Lung (tissue), 16 donors: ENCODE data around the gene ATF6. TPM values are rescaled to one million over a fixed set of nuclear protein-coding genes. Genes with fewer than 3 reads are reported as not detected.

Source experiments
- ATAC-seq: fragments of 200-7000 bp; cut with Tn5 transposase; one replicate; pipeline ENCODE4 v1.9.1; 2020; ENCODE audit warnings: moderate number of reproducible peaks; ENCODE audit not compliant: insufficient read depth, low FRiP score
- DNase-seq, 3 donors: peaks; one replicate each; pipeline ENCODE4 v3.0.0-alpha.2; 2013 to 2017
- H3K27ac ChIP-seq, 2 donors: one replicate each; pipeline ENCODE4 v1.5.1; 2013; ENCODE audit warnings: mild to moderate bottlenecking in 2 of 2, moderate library complexity in 2 of 2, control low read depth in 1 of 2, inconsistent platforms in 1 of 2, low read depth in 1 of 2, low read length in 1 of 2
- H3K27me3 ChIP-seq, 3 donors: one replicate each; pipeline ENCODE4 v1.5.1; 2013; ENCODE audit warnings: low read length in 2 of 3; ENCODE audit not compliant: control insufficient read depth in 3 of 3, insufficient read depth in 3 of 3
- H3K36me3 ChIP-seq, 4 donors: one replicate each; pipeline ENCODE4 v1.5.1; 2013; ENCODE audit warnings: low read length in 4 of 4, mild to moderate bottlenecking in 1 of 4, moderate library complexity in 1 of 4; ENCODE audit not compliant: control insufficient read depth in 4 of 4, insufficient read depth in 4 of 4
- H3K4me1 ChIP-seq, 5 donors: one replicate each; pipeline ENCODE4 v1.5.1; 2013; ENCODE audit warnings: low read length in 5 of 5, mild to moderate bottlenecking in 2 of 5, moderate library complexity in 1 of 5; ENCODE audit not compliant: control insufficient read depth in 5 of 5, insufficient read depth in 5 of 5
- H3K4me3 ChIP-seq: one replicate; pipeline ENCODE4 v1.5.1; 2013; ENCODE audit warnings: mild to moderate bottlenecking, control low read depth, moderate library complexity
- H3K9ac ChIP-seq, 2 donors: one replicate each; pipeline ENCODE4 v1.5.1; 2013; ENCODE audit warnings: low read length in 2 of 2, control low read depth in 1 of 2; ENCODE audit not compliant: insufficient read depth in 1 of 2
- H3K9me3 ChIP-seq, 4 donors: one replicate each; pipeline ENCODE4 v1.5.1; 2013; ENCODE audit warnings: low read length in 3 of 4, mild to moderate bottlenecking in 1 of 4, moderate library complexity in 1 of 4; ENCODE audit not compliant: control insufficient read depth in 4 of 4, insufficient read depth in 3 of 4
- WGBS, 2 donors: extraction: QIAGEN DNeasy Blood & Tissue Kit; methylation state at CpG; one replicate each; pipeline ENCODE4 v1.1.7; 2013; 5-methylcytosine and 5-hydroxymethylcytosine counted together
- long read RNA-seq, 5 donors: transcript quantifications; one replicate each; lab custom pipeline, GENCODE V29; 2026
- polyA plus RNA-seq, 2 donors: library from polyadenylated mRNA; stranded (reverse); fragments of 200-250 nt; gene quantifications; one replicate each; pipeline ENCODE4 v1.2.1, GENCODE V29; 2013
- total RNA-seq, 2 donors: library from RNA; depleted of rRNA in 1 of 2; stranded (reverse); fragments of >200 nt in 1 of 2; gene quantifications; one replicate each; pipeline ENCODE4 v1.2.1, GENCODE V29; 2014 to 2021
- TF ChIP-seq, protein P1 (sequence below): IDR thresholded peaks from 2 replicates; pipeline ENCODE4 v1.5.1; 2012; ENCODE audit warnings: mild to moderate bottlenecking; ENCODE audit errors: control extremely low read depth, extremely low read depth
- donor health status: control.
- donor health status: control.
- donor health status: Bipolar disorder and iron deficiency.
- donor health status: healthy.
- donor health status: DM: yes; HTN: yes; CAD: no.

The ATF6 gene
- total RNA-seq = 10 to 100 TPM; 27.7 to 44.8 TPM
- 10 to 100 TPM in 1 of 2 donors, 1 to 10 TPM in 1; 4.3 to 17.6 TPM for polyA plus RNA-seq
- long read RNA-seq, donor 1, full-length matches to known transcripts = 4 of 9 reads
- long read RNA-seq, donor 1, partial matches to known transcripts = 5 of 9 reads
- long read RNA-seq, donor 1, other reads (novel, unspliced or antisense) = 0 of 9 reads
- long read RNA-seq, donor 2 = 0 reads
- long read RNA-seq, donor 3, full-length matches to known transcripts = 1 of 1 reads
- long read RNA-seq, donor 3, partial matches to known transcripts = 0 of 1 reads
- long read RNA-seq, donor 3, other reads (novel, unspliced or antisense) = 0 of 1 reads
- long read RNA-seq, donor 4, full-length matches to known transcripts = 3 of 3 reads
- long read RNA-seq, donor 4, partial matches to known transcripts = 0 of 3 reads
- long read RNA-seq, donor 4, other reads (novel, unspliced or antisense) = 0 of 3 reads
- long read RNA-seq, donor 5, full-length matches to known transcripts = 7 of 32 reads
- long read RNA-seq, donor 5, partial matches to known transcripts = 25 of 32 reads
- long read RNA-seq, donor 5, other reads (novel, unspliced or antisense) = 0 of 32 reads

GRCh38 chr1:161766102-161766981 is at the start of gene ATF6:
ATF6 (plus strand) TSS chr1:161766320; CDS start chr1:161766361, 41 bp downstream.
- H3K36me3 ChIP-seq = peaks cover 0 to 3% (median 0%) of the 10 kb centered on the region in 4 donors
- WGBS, 2 donors = 0% methylated on average over 35 of the region's 35 CpGs
- peak within 1 kb of the TSS; percentile 85 for H3K4me3 ChIP-seq
- H3K27me3 ChIP-seq = no peaks in the 10 kb centered on the region
- peaks cover 0 to 15% (median 2%) of the 10 kb centered on the region in 5 donors for H3K4me1 ChIP-seq
- H3K27ac ChIP-seq = peak within 1 kb of the TSS; percentile 76 to 90
- DNase-seq (peak; percentile 95 to 97 (median 97)), ATAC-seq (peak; percentile 89)
- no peaks in the 10 kb centered on the region for H3K9me3 ChIP-seq
- TF ChIP-seq, protein P1, sequence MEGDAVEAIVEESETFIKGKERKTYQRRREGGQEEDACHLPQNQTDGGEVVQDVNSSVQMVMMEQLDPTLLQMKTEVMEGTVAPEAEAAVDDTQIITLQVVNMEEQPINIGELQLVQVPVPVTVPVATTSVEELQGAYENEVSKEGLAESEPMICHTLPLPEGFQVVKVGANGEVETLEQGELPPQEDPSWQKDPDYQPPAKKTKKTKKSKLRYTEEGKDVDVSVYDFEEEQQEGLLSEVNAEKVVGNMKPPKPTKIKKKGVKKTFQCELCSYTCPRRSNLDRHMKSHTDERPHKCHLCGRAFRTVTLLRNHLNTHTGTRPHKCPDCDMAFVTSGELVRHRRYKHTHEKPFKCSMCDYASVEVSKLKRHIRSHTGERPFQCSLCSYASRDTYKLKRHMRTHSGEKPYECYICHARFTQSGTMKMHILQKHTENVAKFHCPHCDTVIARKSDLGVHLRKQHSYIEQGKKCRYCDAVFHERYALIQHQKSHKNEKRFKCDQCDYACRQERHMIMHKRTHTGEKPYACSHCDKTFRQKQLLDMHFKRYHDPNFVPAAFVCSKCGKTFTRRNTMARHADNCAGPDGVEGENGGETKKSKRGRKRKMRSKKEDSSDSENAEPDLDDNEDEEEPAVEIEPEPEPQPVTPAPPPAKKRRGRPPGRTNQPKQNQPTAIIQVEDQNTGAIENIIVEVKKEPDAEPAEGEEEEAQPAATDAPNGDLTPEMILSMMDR = no peak
- peak within 1 kb of the TSS; percentile 92 to 97 for H3K9ac ChIP-seq

DNA sequence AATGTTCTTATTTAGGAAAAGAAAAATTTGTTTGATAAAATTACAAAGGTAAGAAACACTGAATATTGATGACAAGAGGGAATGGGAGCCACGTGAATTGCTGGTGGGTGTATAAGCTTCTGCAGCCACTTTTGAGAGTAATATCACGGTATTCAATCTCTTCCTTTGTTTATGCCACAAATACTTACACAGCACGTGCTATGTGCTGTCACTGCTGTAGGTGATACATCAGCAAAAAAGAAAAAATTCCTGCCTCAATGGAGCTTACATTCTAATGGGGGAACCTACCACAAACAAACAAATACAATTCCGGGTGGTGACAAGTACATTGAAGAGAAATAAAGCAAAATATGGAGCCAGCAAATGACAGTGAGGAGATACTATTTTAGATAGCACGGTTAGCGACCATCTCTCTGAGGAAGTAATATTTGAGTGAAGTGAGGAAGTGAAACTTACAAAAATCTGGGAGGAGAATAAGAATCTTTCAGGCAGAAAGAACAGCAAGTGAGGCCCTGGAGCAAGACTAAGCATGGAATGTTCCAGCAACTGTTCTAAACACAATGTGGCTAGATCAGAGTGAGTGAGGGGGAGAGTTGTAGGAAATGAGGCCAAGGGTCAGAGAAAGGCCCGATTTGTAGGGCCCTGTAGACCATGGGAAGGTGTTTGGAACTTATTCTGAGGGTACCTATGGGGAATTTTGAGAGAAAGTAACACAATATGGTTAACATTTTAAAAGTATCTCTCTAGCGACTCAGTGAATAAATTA is 47.4 kb upstream of the ATF6 start:
- H3K27me3 ChIP-seq = peaks cover 0 to 5% (median 2%) of the 10 kb centered on the region in 3 donors
- WGBS, 2 donors = 51 to 55% methylated on average over 8 of the region's 8 CpGs
- H3K36me3 ChIP-seq = no peaks in the 10 kb centered on the region
- H3K27ac ChIP-seq = no peak overlapping the region
- H3K9ac ChIP-seq = no peak overlapping the region
- peaks cover 0 to 2% (median 0%) of the 10 kb centered on the region in 4 donors for H3K9me3 ChIP-seq
- ATAC-seq = no peak
- H3K4me3 ChIP-seq = no peak overlapping the region
- no peak for DNase-seq
- TF ChIP-seq, protein P1 = no peak
- peaks cover 0 to 5% (median 0%) of the 10 kb centered on the region in 5 donors for H3K4me1 ChIP-seq

DNA sequence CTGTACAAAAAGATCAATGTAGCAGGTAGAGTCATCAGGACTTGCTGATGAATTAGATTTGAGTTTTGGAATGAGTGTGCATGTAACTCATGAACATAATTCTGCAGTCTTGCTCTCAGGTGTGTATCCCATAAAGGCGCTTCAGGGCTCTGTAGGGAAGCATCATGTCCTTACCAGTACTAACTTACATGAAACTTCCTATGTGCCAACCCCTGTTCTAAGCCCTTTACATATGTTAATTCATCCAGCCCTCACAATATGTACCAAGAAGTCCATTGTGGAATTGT is 46.9 kb upstream of the ATF6 start:
- H3K4me1 ChIP-seq = peaks cover 0 to 5% (median 0%) of the 10 kb centered on the region in 5 donors
- TF ChIP-seq, protein P1 = no peak
- no peak for DNase-seq
- peaks cover 0 to 2% (median 0%) of the 10 kb centered on the region in 4 donors for H3K9me3 ChIP-seq
- H3K27ac ChIP-seq = no peak overlapping the region
- no peaks in the 10 kb centered on the region for H3K36me3 ChIP-seq
- no peak for ATAC-seq
- WGBS, 2 donors = 97 to 100% methylated on average over 1 of the region's 1 CpG
- no peak overlapping the region for H3K4me3 ChIP-seq
- peaks cover 0 to 5% (median 2%) of the 10 kb centered on the region in 3 donors for H3K27me3 ChIP-seq
- H3K9ac ChIP-seq = no peak overlapping the region
